Vagina (tissue), 2 donors: ENCODE results near the gene JAK1.

Experiments
- CTCF ChIP-seq, 3 experiments: fragments of 450-650 bp in 2 of 3; fragments of 200-600 bp in 1 of 3; sonication (generic) in 1 of 3; IDR thresholded peaks; one replicate each; pipeline ENCODE4 v1.5.1; 2017 to 2019; ENCODE audit warnings: antibody characterized with exemption in 3 of 3, mild to moderate bottlenecking in 2 of 3, moderate library complexity in 2 of 3
- POLR2A ChIP-seq, 2 donors: fragments of 450-650 bp; IDR thresholded peaks; one replicate each; pipeline ENCODE4 v1.6.1; 2017; ENCODE audit warnings: antibody characterized with exemption in 2 of 2, mild to moderate bottlenecking in 2 of 2, moderate library complexity in 2 of 2

GRCh38 chr1:64866689-64867088 is 99.7 kb downstream of the JAK1 start:
- TF ChIP-seq CTCF (IDR thresholded peaks at IDR 0.05), result no peak
- no peak for TF ChIP-seq POLR2A (IDR thresholded peaks at IDR 0.05)
